GM23338 (cell line): Measurements from ENCODE around the gene PPM1E. TPM values are rescaled to one million over a fixed set of nuclear protein-coding genes. Genes with fewer than 3 reads are reported as not detected.

Experiments
- ATAC-seq: fragments of 200-7000 bp; cut with Tn5 transposase; 3 replicates; pipeline ENCODE4 v1.9.1; 2020
- DNase-seq: peaks from one replicate; pipeline ENCODE4 v3.0.0-alpha.2; 2015; ENCODE audit warnings: low spot score
- H2AFZ ChIP-seq: fragments of 200-600 bp; sonication (generic); 2 replicates; pipeline ENCODE4 v1.8.0; 2016; ENCODE audit warnings: antibody characterized with exemption, mild to moderate bottlenecking, moderate library complexity
- H3F3A ChIP-seq: fragments of 200-600 bp; sonication (generic); replicated peaks from 2 replicates; pipeline ENCODE4 v1.8.0; 2017; ENCODE audit warnings: antibody characterized with exemption, mixed run types, low read depth
- H3K27ac ChIP-seq: fragments of 200-600 bp; sonication (generic); 2 replicates; pipeline ENCODE4 v1.6.1; 2016; ENCODE audit warnings: low read depth
- H3K27me3 ChIP-seq: fragments of 200-600 bp; sonication (generic); 2 replicates; pipeline ENCODE4 v1.8.0; 2016; ENCODE audit warnings: mild to moderate bottlenecking, mixed run types, moderate library complexity; ENCODE audit not compliant: insufficient read depth
- H3K36me3 ChIP-seq: fragments of 200-600 bp; sonication (generic); 2 replicates; pipeline ENCODE4 v1.8.0; 2016; ENCODE audit warnings: mild to moderate bottlenecking; ENCODE audit not compliant: insufficient read depth
- H3K4me1 ChIP-seq: fragments of 200-600 bp; sonication (generic); 2 replicates; pipeline ENCODE4 v1.8.0; 2016; ENCODE audit warnings: mild to moderate bottlenecking, moderate library complexity; ENCODE audit not compliant: insufficient read depth
- H3K4me2 ChIP-seq: fragments of 200-600 bp; sonication (generic); 2 replicates; pipeline ENCODE4 v1.7.1; 2017; ENCODE audit warnings: mixed run types
- H3K4me3 ChIP-seq: fragments of 200-600 bp; sonication (generic); 2 replicates; pipeline ENCODE4 v1.6.1; 2016; ENCODE audit warnings: mixed run types
- H3K79me2 ChIP-seq: fragments of 200-600 bp; sonication (generic); replicated peaks from 2 replicates; pipeline ENCODE4 v1.8.0; 2017; ENCODE audit warnings: mild to moderate bottlenecking; ENCODE audit not compliant: insufficient read depth
- H3K9me2 ChIP-seq: fragments of 200-600 bp; sonication (generic); 2 replicates; pipeline ENCODE4 v1.8.0; 2017; ENCODE audit not compliant: insufficient read depth
- H4K20me1 ChIP-seq: fragments of 200-600 bp; sonication (generic); replicated peaks from 2 replicates; pipeline ENCODE4 v1.8.0; 2017; ENCODE audit warnings: mild to moderate bottlenecking; ENCODE audit not compliant: insufficient read depth
- H3K27ac Mint-ChIP-seq: 2 replicates; pipeline ENCODE4 v1.8.0; 2020; ENCODE audit warnings: inconsistent platforms, mild to moderate bottlenecking, moderate library complexity, mixed read lengths
- H3K27me3 Mint-ChIP-seq: 3 replicates; pipeline ENCODE4 v1.8.0; 2022; ENCODE audit warnings: low read depth, mild to moderate bottlenecking, moderate library complexity, mixed read lengths, inconsistent platforms; ENCODE audit not compliant: insufficient read depth, poor library complexity
- H3K36me3 Mint-ChIP-seq: 3 replicates; pipeline ENCODE4 v1.8.0; 2021; ENCODE audit warnings: low read depth, mild to moderate bottlenecking, inconsistent platforms, moderate library complexity, mixed read lengths
- H3K4me1 Mint-ChIP-seq: 3 replicates; pipeline ENCODE4 v1.8.0; 2020; ENCODE audit warnings: mild to moderate bottlenecking, inconsistent platforms, mixed read lengths
- H3K4me3 Mint-ChIP-seq: 3 replicates; pipeline ENCODE4 v1.8.0; 2021; ENCODE audit warnings: moderate library complexity, mild to moderate bottlenecking, inconsistent platforms, mixed read lengths
- H3K9me3 Mint-ChIP-seq: 3 replicates; pipeline ENCODE4 v1.8.0; 2020; ENCODE audit warnings: moderate library complexity, mild to moderate bottlenecking, inconsistent platforms, mixed read lengths
- CREB1 ChIP-seq: fragments of 250-450 bp; sonication (Bioruptor Pico); IDR thresholded peaks from 2 replicates; pipeline ENCODE4 v1.5.0; 2020; ENCODE audit warnings: low read depth, mild to moderate bottlenecking, moderate library complexity
- EZH2phosphoT487 ChIP-seq: fragments of 200-600 bp; sonication (generic); IDR thresholded peaks from one replicate; pipeline ENCODE4 v1.8.1; 2018; ENCODE audit warnings: antibody characterized with exemption; ENCODE audit not compliant: unreplicated experiment
- JUNB ChIP-seq: IDR thresholded peaks from one replicate; pipeline ENCODE4 v1.6.1; 2016; ENCODE audit warnings: antibody characterized with exemption; ENCODE audit not compliant: unreplicated experiment
- NANOG ChIP-seq: IDR thresholded peaks from 2 replicates; pipeline ENCODE4 v1.6.1; 2016; ENCODE audit warnings: antibody characterized with exemption, borderline replicate concordance
- POLR2AphosphoS5 ChIP-seq: IDR thresholded peaks from 2 replicates; pipeline ENCODE4 v1.6.1; 2016; ENCODE audit warnings: antibody characterized with exemption, low read depth
- STAT1 ChIP-seq: IDR thresholded peaks from one replicate; pipeline ENCODE4 v1.6.1; 2016; ENCODE audit warnings: antibody characterized with exemption; ENCODE audit not compliant: unreplicated experiment
- ZNF114 ChIP-seq: fragments of 250-450 bp; sonication (Bioruptor Pico); IDR thresholded peaks from 2 replicates; pipeline ENCODE4 v1.5.0; 2020; ENCODE audit warnings: mild to moderate bottlenecking, moderate library complexity
- ZNF331 ChIP-seq: fragments of 250-450 bp; sonication (Bioruptor Pico); IDR thresholded peaks from 2 replicates; pipeline ENCODE4 v1.5.0; 2020; ENCODE audit warnings: low read depth, mild to moderate bottlenecking, moderate library complexity
- polyA plus RNA-seq: library from polyadenylated mRNA; unstranded; fragments of >200 nt; fragmentation: Nextera tagmentation; extraction: Ambion mirVana; gene quantifications from 2 replicates; pipeline ENCODE4 v1.2.1, GENCODE V29; 2016
- total RNA-seq: library from RNA; depleted of rRNA; stranded (reverse); fragments of >200 nt; shearing (Covaris generic); gene quantifications from 2 replicates; pipeline ENCODE4 v1.2.3, GENCODE V29; 2014
- TF ChIP-seq, protein P1 (sequence below): IDR thresholded peaks from one replicate; pipeline ENCODE4 v1.6.1; 2018; ENCODE audit warnings: antibody characterized with exemption; ENCODE audit not compliant: unreplicated experiment
- TF ChIP-seq, protein P2 (sequence below), 2 experiments: fragments of 200-600 bp in 1 of 2; sonication (generic) in 1 of 2; conservative IDR thresholded peaks; 2 replicates each; pipeline versions ENCODE4 v1.5.1 to v1.6.1; 2016 to 2017; ENCODE audit warnings: antibody characterized with exemption in 2 of 2, low read depth in 2 of 2, mild to moderate bottlenecking in 2 of 2, moderate library complexity in 1 of 2
- TF ChIP-seq, protein P3 (sequence below): fragments of 250-450 bp; sonication (Bioruptor Pico); IDR thresholded peaks from 2 replicates; pipeline ENCODE4 v1.5.0; 2020; ENCODE audit warnings: mild to moderate bottlenecking, moderate library complexity
- TF ChIP-seq, protein P4 (sequence below): IDR thresholded peaks from 2 replicates; pipeline ENCODE4 v1.6.1; 2016; ENCODE audit warnings: antibody characterized with exemption

The PPM1E gene
- total and polyA plus RNA-seq, 2 experiments from 2014 or later, result 2.1 to 13.8 TPM

DNA sequence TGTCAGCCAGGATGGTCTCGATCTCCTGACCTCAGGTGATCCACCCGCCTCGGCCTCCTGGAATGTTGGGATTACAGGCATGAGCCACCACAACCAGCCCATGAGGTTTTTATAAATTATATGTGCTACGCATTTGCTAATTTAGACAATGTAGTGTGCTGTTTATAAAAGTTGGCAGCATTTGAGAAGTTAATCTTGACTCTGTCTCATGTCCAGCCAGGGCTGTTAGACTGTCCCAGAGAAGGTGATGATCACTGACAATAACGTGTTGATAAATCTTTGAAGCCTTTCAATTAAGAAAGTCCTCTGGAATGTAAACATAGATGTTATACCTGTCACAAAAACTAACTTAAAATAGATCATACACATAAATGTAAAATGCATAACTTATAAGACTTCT, 82.0 kb downstream of the PPM1E start (continued):
- no peak for TF ChIP-seq EZH2phosphoT487
- TF ChIP-seq STAT1, result no peak
- TF ChIP-seq NANOG, result no peak
- no peak for TF ChIP-seq ZNF114 (CRISPR knock-in tag)

DNA sequence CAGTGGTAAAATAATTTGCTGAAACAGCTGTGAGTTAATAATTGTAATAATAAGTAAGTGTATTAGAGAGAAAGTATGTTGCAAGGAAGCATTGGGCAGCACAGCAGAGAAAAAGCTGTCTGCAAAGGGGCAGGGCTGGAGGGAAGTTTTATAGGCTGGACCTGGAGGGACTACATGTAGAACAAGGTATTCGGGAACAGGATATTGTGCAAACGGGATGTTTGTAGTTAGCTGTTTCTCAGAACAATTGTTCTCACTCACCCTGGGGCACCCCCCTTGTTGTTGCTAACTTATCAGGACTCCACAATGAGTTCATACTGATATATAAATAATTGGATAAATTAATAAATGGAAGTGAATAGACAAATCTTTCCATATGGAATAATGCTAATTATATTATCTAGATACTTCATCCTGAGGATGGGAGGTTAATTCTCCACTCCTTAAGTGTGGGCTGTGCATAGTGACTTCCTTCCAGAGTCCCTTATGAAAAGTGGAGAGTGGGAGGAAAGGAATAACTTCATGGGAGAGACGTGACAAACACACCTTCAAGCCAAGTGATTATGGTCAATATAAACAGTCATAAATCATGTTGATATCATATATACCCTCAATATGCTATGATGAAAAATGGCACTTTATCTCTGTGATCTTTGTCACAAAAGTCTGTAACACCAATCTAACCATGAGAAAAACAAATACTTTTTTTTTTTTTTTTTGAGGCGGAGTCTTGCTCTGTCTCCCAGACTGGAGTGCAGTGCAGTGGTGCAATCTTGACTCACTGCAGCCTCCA, 85.4 kb downstream of the PPM1E start:
- Histone ChIP-seq H3K27ac (no peak overlapping the region), H3K27me3 (no peaks in the 10 kb centered on the region), H3F3A (no peaks in the 10 kb centered on the region), H3K9me2 (no peaks in the 10 kb centered on the region), H3K4me1 (no peaks in the 10 kb centered on the region), H3K4me2 (no peak overlapping the region), H3K36me3 (no peaks in the 10 kb centered on the region), H2AFZ (no peak overlapping the region), H3K79me2 (no peaks in the 10 kb centered on the region), H3K4me3 (no peak overlapping the region), H4K20me1 (no peaks in the 10 kb centered on the region)
- Mint-ChIP-seq H3K4me3 (no peak overlapping the region), H3K9me3 (no peaks in the 10 kb centered on the region), H3K27ac (no peak overlapping the region), H3K36me3 (no peaks in the 10 kb centered on the region), H3K27me3 (no peaks in the 10 kb centered on the region), H3K4me1 (no peaks in the 10 kb centered on the region)
- ATAC-seq (no peak), DNase-seq (no peak)
- TF ChIP-seq EZH2phosphoT487, result no peak
- TF ChIP-seq, protein P1, sequence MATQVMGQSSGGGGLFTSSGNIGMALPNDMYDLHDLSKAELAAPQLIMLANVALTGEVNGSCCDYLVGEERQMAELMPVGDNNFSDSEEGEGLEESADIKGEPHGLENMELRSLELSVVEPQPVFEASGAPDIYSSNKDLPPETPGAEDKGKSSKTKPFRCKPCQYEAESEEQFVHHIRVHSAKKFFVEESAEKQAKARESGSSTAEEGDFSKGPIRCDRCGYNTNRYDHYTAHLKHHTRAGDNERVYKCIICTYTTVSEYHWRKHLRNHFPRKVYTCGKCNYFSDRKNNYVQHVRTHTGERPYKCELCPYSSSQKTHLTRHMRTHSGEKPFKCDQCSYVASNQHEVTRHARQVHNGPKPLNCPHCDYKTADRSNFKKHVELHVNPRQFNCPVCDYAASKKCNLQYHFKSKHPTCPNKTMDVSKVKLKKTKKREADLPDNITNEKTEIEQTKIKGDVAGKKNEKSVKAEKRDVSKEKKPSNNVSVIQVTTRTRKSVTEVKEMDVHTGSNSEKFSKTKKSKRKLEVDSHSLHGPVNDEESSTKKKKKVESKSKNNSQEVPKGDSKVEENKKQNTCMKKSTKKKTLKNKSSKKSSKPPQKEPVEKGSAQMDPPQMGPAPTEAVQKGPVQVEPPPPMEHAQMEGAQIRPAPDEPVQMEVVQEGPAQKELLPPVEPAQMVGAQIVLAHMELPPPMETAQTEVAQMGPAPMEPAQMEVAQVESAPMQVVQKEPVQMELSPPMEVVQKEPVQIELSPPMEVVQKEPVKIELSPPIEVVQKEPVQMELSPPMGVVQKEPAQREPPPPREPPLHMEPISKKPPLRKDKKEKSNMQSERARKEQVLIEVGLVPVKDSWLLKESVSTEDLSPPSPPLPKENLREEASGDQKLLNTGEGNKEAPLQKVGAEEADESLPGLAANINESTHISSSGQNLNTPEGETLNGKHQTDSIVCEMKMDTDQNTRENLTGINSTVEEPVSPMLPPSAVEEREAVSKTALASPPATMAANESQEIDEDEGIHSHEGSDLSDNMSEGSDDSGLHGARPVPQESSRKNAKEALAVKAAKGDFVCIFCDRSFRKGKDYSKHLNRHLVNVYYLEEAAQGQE, result no peak
- no peak for TF ChIP-seq ZNF331 (CRISPR knock-in tag)
- no peak for TF ChIP-seq JUNB
- TF ChIP-seq NANOG, result no peak
- TF ChIP-seq, protein P2, sequence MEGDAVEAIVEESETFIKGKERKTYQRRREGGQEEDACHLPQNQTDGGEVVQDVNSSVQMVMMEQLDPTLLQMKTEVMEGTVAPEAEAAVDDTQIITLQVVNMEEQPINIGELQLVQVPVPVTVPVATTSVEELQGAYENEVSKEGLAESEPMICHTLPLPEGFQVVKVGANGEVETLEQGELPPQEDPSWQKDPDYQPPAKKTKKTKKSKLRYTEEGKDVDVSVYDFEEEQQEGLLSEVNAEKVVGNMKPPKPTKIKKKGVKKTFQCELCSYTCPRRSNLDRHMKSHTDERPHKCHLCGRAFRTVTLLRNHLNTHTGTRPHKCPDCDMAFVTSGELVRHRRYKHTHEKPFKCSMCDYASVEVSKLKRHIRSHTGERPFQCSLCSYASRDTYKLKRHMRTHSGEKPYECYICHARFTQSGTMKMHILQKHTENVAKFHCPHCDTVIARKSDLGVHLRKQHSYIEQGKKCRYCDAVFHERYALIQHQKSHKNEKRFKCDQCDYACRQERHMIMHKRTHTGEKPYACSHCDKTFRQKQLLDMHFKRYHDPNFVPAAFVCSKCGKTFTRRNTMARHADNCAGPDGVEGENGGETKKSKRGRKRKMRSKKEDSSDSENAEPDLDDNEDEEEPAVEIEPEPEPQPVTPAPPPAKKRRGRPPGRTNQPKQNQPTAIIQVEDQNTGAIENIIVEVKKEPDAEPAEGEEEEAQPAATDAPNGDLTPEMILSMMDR (conservative IDR thresholded peaks at IDR 0.05; ENCODE audit: low read depth in 2 of 2), result no peak
- no peak for TF ChIP-seq STAT1
- TF ChIP-seq, protein P3, sequence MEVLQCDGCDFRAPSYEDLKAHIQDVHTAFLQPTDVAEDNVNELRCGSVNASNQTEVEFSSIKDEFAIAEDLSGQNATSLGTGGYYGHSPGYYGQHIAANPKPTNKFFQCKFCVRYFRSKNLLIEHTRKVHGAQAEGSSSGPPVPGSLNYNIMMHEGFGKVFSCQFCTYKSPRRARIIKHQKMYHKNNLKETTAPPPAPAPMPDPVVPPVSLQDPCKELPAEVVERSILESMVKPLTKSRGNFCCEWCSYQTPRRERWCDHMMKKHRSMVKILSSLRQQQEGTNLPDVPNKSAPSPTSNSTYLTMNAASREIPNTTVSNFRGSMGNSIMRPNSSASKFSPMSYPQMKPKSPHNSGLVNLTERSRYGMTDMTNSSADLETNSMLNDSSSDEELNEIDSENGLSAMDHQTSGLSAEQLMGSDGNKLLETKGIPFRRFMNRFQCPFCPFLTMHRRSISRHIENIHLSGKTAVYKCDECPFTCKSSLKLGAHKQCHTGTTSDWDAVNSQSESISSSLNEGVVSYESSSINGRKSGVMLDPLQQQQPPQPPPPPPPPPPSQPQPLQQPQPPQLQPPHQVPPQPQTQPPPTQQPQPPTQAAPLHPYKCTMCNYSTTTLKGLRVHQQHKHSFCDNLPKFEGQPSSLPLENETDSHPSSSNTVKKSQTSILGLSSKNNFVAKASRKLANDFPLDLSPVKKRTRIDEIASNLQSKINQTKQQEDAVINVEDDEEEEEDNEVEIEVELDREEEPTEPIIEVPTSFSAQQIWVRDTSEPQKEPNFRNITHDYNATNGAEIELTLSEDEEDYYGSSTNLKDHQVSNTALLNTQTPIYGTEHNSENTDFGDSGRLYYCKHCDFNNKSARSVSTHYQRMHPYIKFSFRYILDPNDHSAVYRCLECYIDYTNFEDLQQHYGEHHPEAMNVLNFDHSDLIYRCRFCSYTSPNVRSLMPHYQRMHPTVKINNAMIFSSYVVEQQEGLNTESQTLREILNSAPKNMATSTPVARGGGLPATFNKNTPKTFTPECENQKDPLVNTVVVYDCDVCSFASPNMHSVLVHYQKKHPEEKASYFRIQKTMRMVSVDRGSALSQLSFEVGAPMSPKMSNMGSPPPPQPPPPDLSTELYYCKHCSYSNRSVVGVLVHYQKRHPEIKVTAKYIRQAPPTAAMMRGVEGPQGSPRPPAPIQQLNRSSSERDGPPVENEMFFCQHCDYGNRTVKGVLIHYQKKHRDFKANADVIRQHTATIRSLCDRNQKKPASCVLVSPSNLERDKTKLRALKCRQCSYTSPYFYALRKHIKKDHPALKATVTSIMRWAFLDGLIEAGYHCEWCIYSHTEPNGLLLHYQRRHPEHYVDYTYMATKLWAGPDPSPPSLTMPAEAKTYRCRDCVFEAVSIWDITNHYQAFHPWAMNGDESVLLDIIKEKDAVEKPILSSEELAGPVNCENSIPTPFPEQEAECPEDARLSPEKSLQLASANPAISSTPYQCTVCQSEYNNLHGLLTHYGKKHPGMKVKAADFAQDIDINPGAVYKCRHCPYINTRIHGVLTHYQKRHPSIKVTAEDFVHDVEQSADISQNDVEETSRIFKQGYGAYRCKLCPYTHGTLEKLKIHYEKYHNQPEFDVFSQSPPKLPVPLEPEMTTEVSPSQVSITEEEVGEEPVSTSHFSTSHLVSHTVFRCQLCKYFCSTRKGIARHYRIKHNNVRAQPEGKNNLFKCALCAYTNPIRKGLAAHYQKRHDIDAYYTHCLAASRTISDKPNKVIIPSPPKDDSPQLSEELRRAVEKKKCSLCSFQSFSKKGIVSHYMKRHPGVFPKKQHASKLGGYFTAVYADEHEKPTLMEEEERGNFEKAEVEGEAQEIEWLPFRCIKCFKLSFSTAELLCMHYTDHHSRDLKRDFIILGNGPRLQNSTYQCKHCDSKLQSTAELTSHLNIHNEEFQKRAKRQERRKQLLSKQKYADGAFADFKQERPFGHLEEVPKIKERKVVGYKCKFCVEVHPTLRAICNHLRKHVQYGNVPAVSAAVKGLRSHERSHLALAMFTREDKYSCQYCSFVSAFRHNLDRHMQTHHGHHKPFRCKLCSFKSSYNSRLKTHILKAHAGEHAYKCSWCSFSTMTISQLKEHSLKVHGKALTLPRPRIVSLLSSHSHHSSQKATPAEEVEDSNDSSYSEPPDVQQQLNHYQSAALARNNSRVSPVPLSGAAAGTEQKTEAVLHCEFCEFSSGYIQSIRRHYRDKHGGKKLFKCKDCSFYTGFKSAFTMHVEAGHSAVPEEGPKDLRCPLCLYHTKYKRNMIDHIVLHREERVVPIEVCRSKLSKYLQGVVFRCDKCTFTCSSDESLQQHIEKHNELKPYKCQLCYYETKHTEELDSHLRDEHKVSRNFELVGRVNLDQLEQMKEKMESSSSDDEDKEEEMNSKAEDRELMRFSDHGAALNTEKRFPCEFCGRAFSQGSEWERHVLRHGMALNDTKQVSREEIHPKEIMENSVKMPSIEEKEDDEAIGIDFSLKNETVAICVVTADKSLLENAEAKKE, result no peak
- TF ChIP-seq CREB1 (CRISPR knock-in tag), result no peak
- TF ChIP-seq, protein P4, sequence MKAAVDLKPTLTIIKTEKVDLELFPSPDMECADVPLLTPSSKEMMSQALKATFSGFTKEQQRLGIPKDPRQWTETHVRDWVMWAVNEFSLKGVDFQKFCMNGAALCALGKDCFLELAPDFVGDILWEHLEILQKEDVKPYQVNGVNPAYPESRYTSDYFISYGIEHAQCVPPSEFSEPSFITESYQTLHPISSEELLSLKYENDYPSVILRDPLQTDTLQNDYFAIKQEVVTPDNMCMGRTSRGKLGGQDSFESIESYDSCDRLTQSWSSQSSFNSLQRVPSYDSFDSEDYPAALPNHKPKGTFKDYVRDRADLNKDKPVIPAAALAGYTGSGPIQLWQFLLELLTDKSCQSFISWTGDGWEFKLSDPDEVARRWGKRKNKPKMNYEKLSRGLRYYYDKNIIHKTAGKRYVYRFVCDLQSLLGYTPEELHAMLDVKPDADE, result no peak
- TF ChIP-seq POLR2AphosphoS5, result no peak
